K562 (cell line): ENCODE results near the gene MIR17HG. TPM values are rescaled to one million over a fixed set of nuclear protein-coding genes. Genes with fewer than 3 reads are reported as not detected.

Experiments
- ATAC-seq: fragments of 200-7000 bp; cut with Tn5 transposase; 3 replicates; pipeline ENCODE4 v1.9.1; 2020; ENCODE audit warnings: moderate library complexity
- Bru-seq: library from RNA; stranded (reverse); fragments of 400-500 nt; gene quantifications from one replicate; lab custom pipeline; 2021; lab: Mats Ljungman, UMichigan
- BruChase-seq, 2 experiments: library from RNA; stranded (reverse); fragments of 400-500 nt; gene quantifications; one replicate each; lab custom pipeline; 2021; lab: Mats Ljungman, UMichigan
- BruUV-seq: library from RNA; stranded (reverse); fragments of 400-500 nt; replicated peaks from 2 replicates; lab custom pipeline; 2021; lab: Mats Ljungman, UMichigan
- CTCF ChIA-PET: fragments of 300-600 bp; formaldehyde crosslinking; extraction: SDS; loops from one replicate; lab custom pipeline; 2021; ENCODE audit warnings: low intra/inter-chr PET ratio; lab: Yijun Ruan, JAX
- POLR2A ChIA-PET: fragments of 300-600, 350-650 bp; sonication (Branson Sonifier 250); formaldehyde crosslinking; extraction: SDS; loops from one replicate; lab custom pipeline; 2021; ENCODE audit warnings: antibody characterized with exemption, inconsistent platforms; lab: Yijun Ruan, JAX
- DNase-seq, 4 experiments: peaks; one replicate each; pipeline versions ENCODE4 v3.0.0 to v3.0.0-alpha.2; 2011 to 2018; ENCODE audit warnings: low spot score in 3 of 4, mixed read lengths in 3 of 4; ENCODE audit errors: extremely low read depth in 1 of 4
- FAIRE-seq: peaks from 2 replicates; lab custom pipeline; 2011; peaks lifted over from hg19 to GRCh38; lab: Jason Lieb, UNC
- H2AFZ ChIP-seq: 2 replicates; pipeline ENCODE4 v1.6.0; 2011; ENCODE audit warnings: low read depth, low read length, control low read depth, inconsistent platforms
- H3K27ac ChIP-seq: fragments of 200-600 bp; 3 replicates; pipeline ENCODE4 v1.8.0; 2011; ENCODE audit warnings: low read depth, mild to moderate bottlenecking, control low read depth, inconsistent platforms, low read length, moderate library complexity, mixed read lengths; ENCODE audit errors: extremely low read depth
- H3K27me3 ChIP-seq, 2 experiments: fragments of 300-600 bp in 1 of 2; 2 replicates in 1 of 2; 3 replicates in 1 of 2; pipeline versions ENCODE4 v1.6.0 to v1.8.0; 2011; ENCODE audit warnings: inconsistent platforms in 2 of 2, low read length in 2 of 2, mild to moderate bottlenecking in 1 of 2, mixed read lengths in 1 of 2, moderate library complexity in 1 of 2; ENCODE audit not compliant: control insufficient read depth in 2 of 2, insufficient read depth in 2 of 2
- H3K36me3 ChIP-seq: fragments of 300-600 bp; 3 replicates; pipeline ENCODE4 v1.8.0; 2011; ENCODE audit warnings: mild to moderate bottlenecking, low read length, inconsistent platforms; ENCODE audit not compliant: control insufficient read depth, insufficient read depth
- H3K4me1 ChIP-seq, 2 experiments: fragments of 200-600 bp in 1 of 2; replicated peaks in 1 of 2; 2 replicates in 1 of 2; 3 replicates in 1 of 2; pipeline versions ENCODE4 v1.5.1 to v1.8.0; 2011; ENCODE audit warnings: inconsistent platforms in 2 of 2, low read length in 2 of 2, mild to moderate bottlenecking in 1 of 2, mixed read lengths in 1 of 2, moderate library complexity in 1 of 2; ENCODE audit not compliant: control insufficient read depth in 2 of 2, insufficient read depth in 2 of 2
- H3K4me2 ChIP-seq: 2 replicates; pipeline ENCODE4 v1.6.1; 2011; ENCODE audit warnings: low read length, control low read depth, inconsistent platforms, mixed read lengths; ENCODE audit not compliant: insufficient read depth
- H3K4me3 ChIP-seq: fragments of 200-600 bp; sonication (generic), shearing (Covaris generic); 2 replicates; pipeline ENCODE4 v1.5.1; 2016; ENCODE audit warnings: control low read depth, inconsistent platforms
- H3K79me2 ChIP-seq: fragments of 200-600 bp; 3 replicates; pipeline ENCODE4 v1.8.0; 2011; ENCODE audit warnings: low read length, inconsistent platforms; ENCODE audit not compliant: control insufficient read depth, insufficient read depth
- H3K9ac ChIP-seq, 2 experiments: 2 replicates each; pipeline versions ENCODE4 v1.6.0 to v1.6.1; 2011; ENCODE audit warnings: low read depth in 2 of 2, low read length in 2 of 2, control low read depth in 1 of 2, inconsistent platforms in 1 of 2, mild to moderate bottlenecking in 1 of 2, mixed read lengths in 1 of 2; ENCODE audit not compliant: insufficient read depth in 1 of 2
- H3K9me1 ChIP-seq: one replicate; pipeline ENCODE4 v1.6.0; 2011; ENCODE audit warnings: inconsistent platforms, mild to moderate bottlenecking, low read length, moderate library complexity; ENCODE audit not compliant: control insufficient read depth, insufficient read depth
- H3K9me3 ChIP-seq: replicated peaks from 2 replicates; pipeline ENCODE4 v1.5.1; 2011; ENCODE audit warnings: low read depth, low read length, inconsistent platforms; ENCODE audit not compliant: control insufficient read depth, insufficient read depth
- H4K20me1 ChIP-seq: replicated peaks from 2 replicates; pipeline ENCODE4 v1.6.1; 2011; ENCODE audit warnings: low read length, inconsistent platforms, mixed read lengths; ENCODE audit not compliant: control insufficient read depth, insufficient read depth
- CTBP1 ChIP-seq: fragments of 450-650 bp; IDR thresholded peaks from 2 replicates; pipeline ENCODE4 v1.6.1; 2016; ENCODE audit warnings: borderline replicate concordance
- WGBS: fragments of 100-300 bp; shearing (Covaris generic); methylation state at CpG from one replicate; pipeline ENCODE4 v1.1.6; 2016; ENCODE audit warnings: low coverage, mixed read lengths; ENCODE audit not compliant: insufficient coverage; ENCODE audit errors: missing lambda C conversion rate; 5-methylcytosine and 5-hydroxymethylcytosine counted together
- in situ Hi-C: fragments of 300-500 bp; cut with MboI; formaldehyde crosslinking; loops from 4 replicates; pipeline ENCODE4 v1.15.0; 2018; ENCODE audit warnings: inconsistent platforms, mixed read lengths
- intact Hi-C: fragments of 100-400 bp; cut with micrococcal nuclease; formaldehyde crosslinking; loops from 2 replicates; pipeline ENCODE4 v1.14.2; 2022
- long read RNA-seq, 3 experiments: library from polyadenylated mRNA in 2 of 3; library from RNA in 1 of 3; unstranded in 2 of 3; stranded (forward) in 1 of 3; transcript quantifications; one replicate each; pipeline ENCODE4 v2.0.0, GENCODE V29; 2019 to 2022
- polyA minus RNA-seq, 3 experiments: library from RNA; depleted of rRNA, polyadenylated mRNA; stranded (reverse); fragments of >200 nt; gene quantifications; 2 replicates each; pipeline ENCODE4 v1.2.3, GENCODE V29; 2011
- polyA plus RNA-seq, 8 experiments: library from polyadenylated mRNA; depleted of rRNA in 4 of 8; stranded (reverse) in 5 of 8; unstranded in 3 of 8; fragments of >200 nt; fragmentation: Nextera tagmentation in 2 of 8; fragmentation: Illumina TruSeq in 1 of 8; extraction: Ambion mirVana in 2 of 8; extraction: Trizol in 1 of 8; gene quantifications; 2 replicates each; pipeline versions ENCODE4 v1.2.1 to v1.2.3, GENCODE V29; 2011 to 2014; ENCODE audit warnings: inconsistent platforms in 1 of 8, missing spikeins in 1 of 8
- total RNA-seq, 7 experiments: library from RNA; depleted of rRNA in 6 of 7; stranded (reverse); fragments of >200 nt in 6 of 7; fragmentation: Illumina TruSeq in 2 of 7; extraction: Trizol in 2 of 7; gene quantifications; 2 replicates each; pipeline versions ENCODE4 v1.2.1 to v1.2.3, GENCODE V29; 2011 to 2021; ENCODE audit warnings: low replicate concordance in 1 of 7
- TF ChIP-seq, protein P1 (sequence below), 2 experiments: fragments of 450-650 bp in 1 of 2; sonication (generic) in 1 of 2; formaldehyde crosslinking in 1 of 2; IDR thresholded peaks in 1 of 2; conservative IDR thresholded peaks in 1 of 2; 2 replicates each; pipeline versions ENCODE4 v1.6.1 to v1.8.1; 2016 to 2023; ENCODE audit warnings: mild to moderate bottlenecking in 2 of 2, moderate library complexity in 2 of 2, inconsistent platforms in 1 of 2, missing genetic modification reagents in 1 of 2
- TF ChIP-seq, protein P2 (sequence below): sonication (generic); formaldehyde crosslinking; IDR thresholded peaks from 2 replicates; pipeline ENCODE4 v1.8.1; 2023; ENCODE audit warnings: mild to moderate bottlenecking, missing genetic modification reagents, moderate library complexity
- TF ChIP-seq, protein P3 (sequence below): sonication (generic); formaldehyde crosslinking; IDR thresholded peaks from 2 replicates; pipeline ENCODE4 v1.8.1; 2023; ENCODE audit warnings: mild to moderate bottlenecking, missing genetic modification reagents

The MIR17HG gene
- 458 and 1,073 TPM in 2 replicates for total RNA-seq (2011; cell fraction: chromatin; rRNA removed; ENCODE audit: low replicate concordance)
- 474 and 541 TPM in 2 replicates for total RNA-seq (2011; cell fraction: nucleolus; rRNA removed)
- total RNA-seq (2011; cell fraction: nucleoplasm; rRNA removed) = 882 and 1,501 TPM in 2 replicates
- total RNA-seq (2014; rRNA removed) (55.3 and 100 TPM in 2 replicates), total RNA-seq (2014; rRNA removed; fragmentation: Illumina TruSeq; extraction: Trizol) (177 and 218 TPM in 2 replicates), total RNA-seq (2015; rRNA removed; fragmentation: Illumina TruSeq; extraction: Trizol) (130 and 149 TPM in 2 replicates), total RNA-seq (2021) (77.8 and 106 TPM in 2 replicates), polyA plus RNA-seq (2011; rRNA removed) (147 and 182 TPM in 2 replicates), polyA plus RNA-seq (2014; fragmentation: Illumina TruSeq; extraction: Trizol) (43.2 and 59.7 TPM in 2 replicates), polyA plus RNA-seq (2014; fragmentation: Nextera tagmentation; extraction: Ambion mirVana) (10 to 100 TPM; 44.2 to 67.6 TPM), polyA plus RNA-seq (2014; rRNA removed) (77.9 and 119 TPM in 2 replicates), polyA minus RNA-seq (2011; rRNA and poly(A)+ RNA removed) (251 and 360 TPM in 2 replicates), Bru-seq, nascent RNA (percentile 100 among the genes with signal in this experiment), BruChase-seq, experiment 1, labeled RNA remaining after a 2-hour chase (percentile 99 among the genes with signal in this experiment), BruChase-seq, experiment 2, labeled RNA remaining after a 6-hour chase (percentile 89 among the genes with signal in this experiment)
- 8.2 and 35.8 TPM in 2 replicates for polyA plus RNA-seq (2011; cell fraction: cytosol; rRNA removed)
- 165 and 195 TPM in 2 replicates for polyA plus RNA-seq (2011; cell fraction: nucleus; rRNA removed)
- 21.0 and 54.8 TPM in 2 replicates for polyA plus RNA-seq (2012)
- polyA minus RNA-seq (2011; cell fraction: cytosol; rRNA and poly(A)+ RNA removed) = 17.0 and 22.7 TPM in 2 replicates
- 714 and 1,502 TPM in 2 replicates for polyA minus RNA-seq (2011; cell fraction: nucleus; rRNA and poly(A)+ RNA removed)
- long read RNA-seq, experiment 1, partial matches to known transcripts = 0 of 5 reads
- long read RNA-seq, experiment 1, other reads (novel, unspliced or antisense) = 5 of 5 reads
- long read RNA-seq, experiment 2, partial matches to known transcripts = 0 of 10 reads
- long read RNA-seq, experiment 2, other reads (novel, unspliced or antisense) = 10 of 10 reads
- long read RNA-seq, experiment 3, partial matches to known transcripts = 0 of 1 reads
- long read RNA-seq, experiment 3, other reads (novel, unspliced or antisense) = 1 of 1 reads

DNA sequence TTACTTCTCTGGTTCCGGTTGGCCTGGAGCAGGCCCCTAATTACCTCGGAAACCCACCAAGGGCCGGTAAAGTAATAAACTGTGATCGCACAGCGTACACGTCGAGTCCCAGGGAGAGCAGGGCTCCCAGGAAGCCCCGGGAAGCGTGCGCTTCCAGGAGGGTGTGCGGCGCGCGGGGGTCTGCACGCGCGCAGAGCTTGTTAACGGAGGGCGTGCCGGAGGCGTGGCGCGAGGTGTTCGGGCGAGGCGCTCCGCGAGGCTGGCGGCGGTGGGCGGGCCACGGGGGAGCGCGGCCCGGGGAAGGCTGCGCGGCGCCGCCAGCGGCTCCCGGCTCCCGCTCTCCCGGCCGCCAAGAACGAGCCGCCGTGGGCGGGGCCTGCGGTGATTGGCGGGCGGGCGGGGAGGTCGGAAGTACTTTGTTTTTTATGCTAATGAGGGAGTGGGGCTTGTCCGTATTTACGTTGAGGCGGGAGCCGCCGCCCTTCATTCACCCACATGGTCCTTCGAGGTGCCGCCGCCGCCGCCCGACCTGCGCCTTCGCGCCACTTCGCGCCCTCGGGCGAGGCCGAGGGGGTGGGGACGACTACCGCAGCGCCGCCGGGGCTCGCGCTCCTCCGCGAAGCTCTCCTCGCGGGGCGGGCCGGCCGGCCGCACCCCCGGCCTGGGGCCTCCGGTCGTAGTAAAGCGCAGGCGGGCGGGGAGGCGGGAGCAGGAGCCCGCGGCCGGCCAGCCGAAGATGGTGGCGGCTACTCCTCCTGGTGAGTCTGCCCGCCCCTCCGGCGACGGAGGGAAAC is at the start of gene MIR17HG:
Gene MIR17HG, plus strand, starts transcription at position 486 of the 794 bp plus-strand sequence.
- Histone ChIP-seq H3K36me3 (peaks cover 35% of the 10 kb centered on the region), H3K4me1 (peaks cover 19 to 30% of the 10 kb centered on the region in 2 experiments), H3K27ac (peak within 1 kb of the TSS; percentile 85), H3K27me3 (0 out of 5 replicates have a peak, but pooled peaks cover 0 to 2% of the 10 kb centered on the region in 2 experiments), H3K4me3 (peak within 1 kb of the TSS; percentile 58), H3K79me2 (peaks cover 54% of the 10 kb centered on the region), H3K4me2 (peak within 1 kb of the TSS; percentile 87), H2AFZ (peak within 1 kb of the TSS; percentile 92), H3K9ac (peak within 1 kb of the TSS; percentile 95 to 96), H3K9me1 (peaks cover 9% of the 10 kb centered on the region), H4K20me1 (peaks cover 32% of the 10 kb centered on the region), H3K9me3 (no peaks in the 10 kb centered on the region)
- in situ Hi-C loops (no loop called here), intact Hi-C loops (loop anchor here (2.0 kb wide), 2 partner anchors 51 to 193 kb away; partner anchors contain the start of gene GPC5)
- no TSS peak for BruUV-seq
- DNase-seq = peak; percentile 100
- under 1% methylated on average over 103 of the region's 103 CpGs for WGBS
- FAIRE-seq = peak; percentile 52
- peak; percentile 83 for ATAC-seq
- ChIA-PET CTCF (interaction anchor here (0.7 to 1.5 kb wide), 5 partner anchors 27 to 214 kb away, joined by 3 to 6 read pairs (median 3); no protein-coding TSS in a partner anchor), POLR2A (interaction anchor here (0.6 to 3.2 kb wide), 32 partner anchors 9 to 1963 kb away, joined by 3 to 85 read pairs (median 4); no protein-coding TSS in a partner anchor)
- TF ChIP-seq, protein P1, sequence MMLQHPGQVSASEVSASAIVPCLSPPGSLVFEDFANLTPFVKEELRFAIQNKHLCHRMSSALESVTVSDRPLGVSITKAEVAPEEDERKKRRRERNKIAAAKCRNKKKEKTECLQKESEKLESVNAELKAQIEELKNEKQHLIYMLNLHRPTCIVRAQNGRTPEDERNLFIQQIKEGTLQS (IDR thresholded peaks at IDR 0.05) = no peak
- TF ChIP-seq, protein P1 (CRISPR knock-in tag; conservative IDR thresholded peaks at IDR 0.05) = peak; percentile 88
- TF ChIP-seq CTBP1 = no peak
- TF ChIP-seq, protein P2, sequence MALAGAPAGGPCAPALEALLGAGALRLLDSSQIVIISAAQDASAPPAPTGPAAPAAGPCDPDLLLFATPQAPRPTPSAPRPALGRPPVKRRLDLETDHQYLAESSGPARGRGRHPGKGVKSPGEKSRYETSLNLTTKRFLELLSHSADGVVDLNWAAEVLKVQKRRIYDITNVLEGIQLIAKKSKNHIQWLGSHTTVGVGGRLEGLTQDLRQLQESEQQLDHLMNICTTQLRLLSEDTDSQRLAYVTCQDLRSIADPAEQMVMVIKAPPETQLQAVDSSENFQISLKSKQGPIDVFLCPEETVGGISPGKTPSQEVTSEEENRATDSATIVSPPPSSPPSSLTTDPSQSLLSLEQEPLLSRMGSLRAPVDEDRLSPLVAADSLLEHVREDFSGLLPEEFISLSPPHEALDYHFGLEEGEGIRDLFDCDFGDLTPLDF (CRISPR knock-in tag) = peak; percentile 98
- TF ChIP-seq, protein P3, sequence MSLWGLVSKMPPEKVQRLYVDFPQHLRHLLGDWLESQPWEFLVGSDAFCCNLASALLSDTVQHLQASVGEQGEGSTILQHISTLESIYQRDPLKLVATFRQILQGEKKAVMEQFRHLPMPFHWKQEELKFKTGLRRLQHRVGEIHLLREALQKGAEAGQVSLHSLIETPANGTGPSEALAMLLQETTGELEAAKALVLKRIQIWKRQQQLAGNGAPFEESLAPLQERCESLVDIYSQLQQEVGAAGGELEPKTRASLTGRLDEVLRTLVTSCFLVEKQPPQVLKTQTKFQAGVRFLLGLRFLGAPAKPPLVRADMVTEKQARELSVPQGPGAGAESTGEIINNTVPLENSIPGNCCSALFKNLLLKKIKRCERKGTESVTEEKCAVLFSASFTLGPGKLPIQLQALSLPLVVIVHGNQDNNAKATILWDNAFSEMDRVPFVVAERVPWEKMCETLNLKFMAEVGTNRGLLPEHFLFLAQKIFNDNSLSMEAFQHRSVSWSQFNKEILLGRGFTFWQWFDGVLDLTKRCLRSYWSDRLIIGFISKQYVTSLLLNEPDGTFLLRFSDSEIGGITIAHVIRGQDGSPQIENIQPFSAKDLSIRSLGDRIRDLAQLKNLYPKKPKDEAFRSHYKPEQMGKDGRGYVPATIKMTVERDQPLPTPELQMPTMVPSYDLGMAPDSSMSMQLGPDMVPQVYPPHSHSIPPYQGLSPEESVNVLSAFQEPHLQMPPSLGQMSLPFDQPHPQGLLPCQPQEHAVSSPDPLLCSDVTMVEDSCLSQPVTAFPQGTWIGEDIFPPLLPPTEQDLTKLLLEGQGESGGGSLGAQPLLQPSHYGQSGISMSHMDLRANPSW (CRISPR knock-in tag) = peak; percentile 99
